LHCN-M2 (cell line): Measurements from ENCODE around the gene NCAM2. TPM values are rescaled to one million over a fixed set of nuclear protein-coding genes. Genes with fewer than 3 reads are reported as not detected.

Experiments
- DNase-seq: peaks from one replicate; pipeline ENCODE4 v3.0.0-alpha.2; 2012; ENCODE audit warnings: low read depth
- total RNA-seq: library from RNA; depleted of rRNA; stranded (reverse); fragments of >200 nt; gene quantifications from 2 replicates; pipeline ENCODE4 v1.2.3, GENCODE V29; 2014

Gene NCAM2
- total RNA-seq, 1 experiment from 2014 or later = 0.40 TPM

DNA sequence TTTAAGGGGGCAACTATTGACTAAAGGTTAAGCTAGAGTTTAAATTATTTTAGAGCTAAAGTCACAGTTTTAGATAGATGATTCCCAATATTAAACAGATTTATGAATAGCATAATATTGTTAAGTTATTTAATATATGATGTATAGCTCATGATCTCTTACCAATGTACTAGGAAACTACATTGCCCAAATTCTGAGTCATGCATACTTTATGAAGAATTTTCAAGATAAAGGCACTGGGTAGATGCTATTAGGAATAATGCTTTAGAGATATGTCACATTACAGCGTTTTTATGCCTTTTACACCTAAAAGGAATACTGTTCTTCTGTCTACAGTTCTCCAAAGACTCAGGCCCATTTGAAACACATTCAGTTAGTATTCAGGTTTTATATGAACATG is 215.1 kb downstream of the NCAM2 start:
- no peak for DNase-seq

DNA sequence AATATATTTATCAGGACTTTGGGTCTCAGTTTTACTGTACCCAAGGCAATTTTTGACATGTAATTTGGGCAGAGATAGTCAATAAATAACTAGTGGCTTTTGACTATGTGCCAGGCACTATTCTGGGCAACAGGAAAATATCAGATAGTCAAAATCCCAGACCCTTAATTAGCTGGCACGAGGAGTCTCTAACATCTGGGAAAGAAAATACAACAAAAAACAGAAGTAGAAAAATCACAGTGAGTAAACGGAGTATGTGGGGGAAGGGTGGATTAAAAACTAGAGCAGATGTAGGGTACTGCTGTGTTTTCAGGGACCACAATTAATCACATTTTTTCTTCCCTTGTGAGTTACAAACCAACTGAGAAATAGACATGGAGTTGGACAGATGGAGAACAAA is 217.8 kb downstream of the NCAM2 start:
- DNase-seq = no peak

DNA sequence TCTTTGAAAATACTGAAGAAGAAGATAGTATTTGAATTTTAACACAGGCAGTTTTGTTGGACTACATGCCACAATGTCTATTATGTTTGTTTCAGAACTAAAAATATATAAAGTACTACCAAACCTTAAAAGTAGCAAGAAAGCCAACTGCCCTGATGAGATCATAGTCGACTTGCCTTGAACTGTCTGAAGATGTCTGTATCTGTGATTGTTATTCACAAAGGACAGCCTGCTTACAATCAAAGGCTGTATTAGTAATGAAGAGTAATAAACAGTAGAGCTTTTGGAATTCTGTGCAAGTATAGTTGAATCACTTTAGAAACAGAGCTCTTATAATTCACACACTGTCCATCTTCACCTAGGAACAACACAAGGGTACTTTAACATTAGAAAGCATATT is 228.3 kb downstream of the NCAM2 start:
- DNase-seq = no peak

DNA sequence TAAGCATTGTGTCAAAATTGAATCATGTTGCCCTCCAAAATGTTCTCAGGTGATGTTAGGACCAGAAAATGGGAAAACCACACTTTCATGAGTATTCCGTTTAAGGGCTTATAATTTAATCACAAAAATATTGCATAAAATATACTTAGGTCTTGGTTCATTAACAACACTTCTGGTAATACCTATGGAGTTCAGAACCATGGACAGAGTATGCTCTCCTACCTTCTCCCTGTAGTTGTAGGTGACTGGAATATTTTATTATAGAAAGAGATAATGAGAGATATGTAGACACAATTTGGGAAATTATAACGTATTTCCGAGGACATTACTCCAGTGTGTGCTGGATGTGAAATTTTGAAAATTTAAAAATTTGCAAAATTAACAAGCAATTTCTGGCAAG is 232.5 kb downstream of the NCAM2 start:
- peak; percentile 11 for DNase-seq

DNA sequence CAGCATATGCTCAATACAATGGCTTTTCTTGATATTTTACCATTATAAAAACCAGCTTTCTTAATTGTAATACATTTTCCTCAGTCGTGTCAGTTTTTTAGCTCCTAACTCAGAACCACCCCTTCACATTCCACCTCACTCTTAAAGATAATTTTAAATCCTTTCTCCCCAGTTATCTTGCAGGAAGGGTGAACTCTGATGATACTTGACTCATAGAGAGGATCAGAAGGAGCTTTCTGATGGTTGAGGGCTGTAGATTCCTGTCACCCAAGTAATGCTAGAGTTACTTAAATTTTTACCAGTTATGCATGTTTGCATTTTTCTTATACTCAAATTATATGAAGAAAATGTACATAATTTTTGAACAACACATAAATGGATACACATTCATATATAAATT is 233.7 kb downstream of the NCAM2 start:
- DNase-seq = no peak

DNA sequence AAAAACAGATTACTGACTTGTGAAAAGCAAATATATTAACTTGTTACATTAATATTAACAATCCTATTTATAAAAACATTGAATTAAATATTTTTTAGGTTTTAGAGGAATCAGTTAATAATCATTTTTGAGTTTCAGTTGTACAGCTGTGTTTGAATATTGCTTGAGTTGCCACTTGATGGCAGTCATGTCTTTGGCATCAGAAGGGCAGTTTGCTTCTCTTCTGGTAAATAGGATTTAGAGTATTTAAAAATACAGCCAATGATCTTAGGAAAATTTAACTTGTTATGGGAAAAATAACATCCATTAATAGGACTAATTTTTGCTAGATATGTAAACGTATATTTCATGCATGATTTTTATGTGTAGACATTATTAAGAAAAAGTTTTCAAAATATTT is 234.1 kb downstream of the NCAM2 start:
- DNase-seq = peak; percentile 49

DNA sequence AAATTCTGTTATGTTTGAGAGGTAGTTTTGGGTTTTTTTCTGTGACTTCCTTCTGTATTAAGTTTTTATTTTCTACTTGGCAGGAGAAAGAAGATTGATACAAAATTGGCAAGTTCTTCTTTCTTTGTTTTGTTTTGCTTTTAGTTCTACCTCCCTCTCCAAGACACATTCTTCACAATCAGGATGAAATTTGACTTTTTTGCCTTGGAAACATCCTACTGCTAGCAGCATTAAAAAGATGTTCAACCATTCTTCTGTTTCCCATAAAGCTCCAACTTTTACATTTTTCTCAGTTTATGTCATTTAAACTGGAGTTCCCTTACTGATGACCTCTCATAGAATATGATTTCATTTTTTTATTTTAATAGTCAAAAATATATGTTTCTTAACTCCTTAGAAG is 234.8 kb downstream of the NCAM2 start:
- DNase-seq = no peak

DNA sequence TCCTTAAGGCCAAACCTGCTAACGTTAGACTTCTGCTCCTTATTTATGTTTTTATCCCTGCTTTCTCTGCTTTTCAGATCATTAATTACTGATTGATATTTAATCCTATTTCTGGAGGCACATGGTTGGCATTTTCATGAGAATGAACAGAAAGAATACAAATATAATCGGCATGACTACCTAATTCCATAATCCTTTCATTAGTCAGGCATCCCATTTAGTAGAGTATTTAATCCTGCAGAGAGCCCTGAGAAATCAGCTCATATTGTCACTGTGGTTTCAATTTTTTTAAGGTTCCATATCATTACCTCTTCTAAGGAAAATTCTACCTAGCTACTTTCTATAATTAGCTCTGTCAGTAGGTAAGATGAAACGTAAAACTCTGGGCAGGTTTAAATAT is 238.8 kb downstream of the NCAM2 start:
- DNase-seq = no peak

DNA sequence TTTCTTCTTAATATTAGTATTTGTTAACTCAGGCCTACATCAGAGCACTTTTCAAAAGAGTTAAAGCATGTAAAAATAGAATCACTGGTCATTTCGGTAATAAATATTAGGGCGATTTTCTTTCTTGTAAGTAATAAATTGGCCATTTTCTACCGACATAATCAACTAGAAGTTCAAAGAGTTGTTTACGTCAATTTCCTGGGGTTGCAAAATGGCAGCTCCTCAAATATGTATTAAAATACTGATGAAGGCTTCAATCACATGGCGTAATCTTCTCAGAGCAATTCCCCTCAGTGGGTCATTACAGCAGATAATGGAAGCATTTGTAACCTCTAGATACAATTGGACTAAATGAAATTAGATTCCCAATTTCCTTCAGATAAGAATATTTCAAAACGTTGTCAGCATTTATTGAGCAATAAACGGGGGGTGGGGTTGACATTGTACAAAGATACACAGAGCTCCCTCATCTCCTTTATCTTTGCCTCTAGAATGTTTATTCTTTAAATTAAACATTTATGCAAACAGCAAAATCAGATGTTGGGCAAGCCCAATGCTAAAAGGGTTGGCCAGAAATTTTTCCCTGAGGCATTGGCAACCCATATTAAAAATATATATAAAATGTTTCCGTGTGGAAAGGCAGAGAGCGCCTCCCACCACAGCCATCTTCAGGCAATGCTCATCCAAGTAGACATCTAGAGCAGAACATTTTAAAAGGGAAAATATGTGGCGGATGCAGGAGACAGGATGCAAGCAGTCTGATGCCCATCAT is 240.6 kb downstream of the NCAM2 start:
- no peak for DNase-seq

DNA sequence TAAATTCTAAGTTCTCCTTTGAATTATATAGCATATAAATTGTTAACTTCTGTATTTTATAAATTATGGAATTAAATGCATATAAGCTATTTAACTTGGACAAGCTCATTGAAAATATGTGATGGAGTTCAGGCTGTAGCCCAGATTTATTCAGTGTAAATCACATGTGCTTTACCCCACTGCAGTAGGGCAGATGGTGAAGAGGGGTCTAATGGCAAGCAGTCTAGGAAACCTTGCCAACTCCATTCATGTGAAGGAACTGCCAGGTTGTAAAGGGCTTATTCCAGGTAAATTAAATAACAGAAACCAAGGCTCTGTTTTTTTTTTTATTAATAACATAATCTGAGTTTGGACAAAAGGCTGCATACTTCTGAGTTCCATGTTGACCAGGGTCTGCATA is 243.2 kb downstream of the NCAM2 start:
- DNase-seq = no peak

DNA sequence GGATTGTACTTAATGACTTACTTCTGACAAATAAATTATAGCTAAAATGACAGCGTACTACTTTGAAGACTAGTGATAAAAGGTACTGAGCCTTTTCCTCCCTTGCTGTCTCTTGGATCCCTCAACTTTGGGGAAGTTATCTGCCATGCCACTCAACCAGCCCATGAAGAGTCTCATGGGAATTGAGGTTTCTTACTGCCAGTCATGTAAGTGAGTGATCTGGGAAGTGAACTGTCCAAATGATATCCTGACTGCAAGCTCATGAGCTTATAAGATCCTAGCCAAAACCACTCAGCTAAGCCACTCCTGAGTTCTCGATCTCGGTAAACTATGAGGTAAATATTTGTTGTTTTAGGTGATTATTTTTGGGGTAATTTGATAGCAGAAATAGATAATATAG is 247.8 kb downstream of the NCAM2 start:
- peak; percentile 5 for DNase-seq

DNA sequence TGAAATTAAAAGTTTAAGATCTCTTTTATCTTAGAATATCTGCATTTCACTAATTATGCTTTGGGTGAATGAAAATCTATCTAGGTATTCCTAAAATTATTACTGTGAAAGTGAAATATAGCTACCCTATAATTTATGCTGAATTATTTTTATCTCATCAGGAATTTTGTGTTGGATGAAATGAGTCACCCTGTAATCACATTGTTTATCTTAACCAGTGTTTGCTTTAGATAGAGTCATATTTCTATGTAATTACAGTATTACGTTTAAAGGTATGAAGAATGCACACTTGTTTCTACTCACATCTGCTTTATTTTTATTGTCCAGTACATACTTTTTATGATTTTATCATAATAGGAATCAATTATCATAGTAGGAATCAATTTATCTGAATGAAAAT is 249.2 kb downstream of the NCAM2 start:
- peak; percentile 10 for DNase-seq

DNA sequence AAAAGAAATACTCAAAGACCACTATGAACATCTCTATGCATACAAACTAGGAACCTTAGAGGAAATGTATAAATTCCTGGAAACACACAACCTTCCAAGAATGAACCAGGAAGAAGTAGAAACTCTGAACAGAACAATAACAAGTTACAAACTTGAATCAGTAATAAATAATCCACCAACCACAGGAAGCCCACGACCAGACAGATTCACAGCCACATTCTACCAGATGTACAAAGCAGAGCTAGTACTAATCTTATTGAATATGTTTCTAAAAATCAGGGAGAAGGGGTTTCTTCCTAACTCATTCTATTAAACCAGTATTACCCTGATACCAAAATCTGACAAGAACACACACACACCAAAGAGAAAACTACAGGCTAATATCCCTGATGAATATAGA is 263.8 kb downstream of the NCAM2 start:
- no peak for DNase-seq

DNA sequence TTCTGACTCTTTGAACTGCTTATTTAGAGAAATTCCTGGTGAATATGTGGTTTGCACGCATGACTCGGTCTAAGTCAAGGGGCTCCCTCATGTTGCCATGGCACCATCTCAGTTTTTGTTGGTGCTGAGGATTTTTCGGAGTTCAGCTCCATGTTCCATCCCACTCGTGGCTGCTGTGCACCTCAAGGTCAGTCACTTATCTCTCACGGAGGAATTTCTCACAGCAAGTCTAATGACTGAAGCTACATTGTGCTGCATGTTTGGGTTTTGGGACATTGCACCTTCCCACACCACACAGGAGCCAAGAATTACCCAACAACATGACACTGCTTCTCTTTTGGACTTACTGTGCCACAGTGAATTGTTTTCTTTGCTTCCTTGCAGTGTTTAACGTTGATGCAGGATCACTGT is 269.9 kb downstream of the NCAM2 start:
- DNase-seq = peak; percentile 12

DNA sequence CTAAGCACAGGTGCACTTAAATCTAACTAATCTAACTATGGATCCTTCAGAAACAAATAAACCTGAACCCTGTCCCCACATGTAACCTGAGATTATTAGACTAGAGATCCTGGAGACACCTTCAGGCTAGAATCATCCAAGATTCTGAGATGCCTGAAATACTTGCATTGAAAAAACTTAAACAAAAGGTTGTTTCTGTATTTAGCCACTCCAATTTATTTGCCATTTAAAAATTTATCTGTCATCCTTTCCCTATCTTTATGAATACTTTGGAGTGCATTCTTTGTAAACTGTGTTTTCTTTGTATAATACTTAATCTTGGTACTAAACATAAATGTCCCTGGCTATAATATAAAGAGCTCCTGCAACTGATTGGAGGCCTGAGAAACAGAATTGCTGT is 270.7 kb downstream of the NCAM2 start:
- no peak for DNase-seq

DNA sequence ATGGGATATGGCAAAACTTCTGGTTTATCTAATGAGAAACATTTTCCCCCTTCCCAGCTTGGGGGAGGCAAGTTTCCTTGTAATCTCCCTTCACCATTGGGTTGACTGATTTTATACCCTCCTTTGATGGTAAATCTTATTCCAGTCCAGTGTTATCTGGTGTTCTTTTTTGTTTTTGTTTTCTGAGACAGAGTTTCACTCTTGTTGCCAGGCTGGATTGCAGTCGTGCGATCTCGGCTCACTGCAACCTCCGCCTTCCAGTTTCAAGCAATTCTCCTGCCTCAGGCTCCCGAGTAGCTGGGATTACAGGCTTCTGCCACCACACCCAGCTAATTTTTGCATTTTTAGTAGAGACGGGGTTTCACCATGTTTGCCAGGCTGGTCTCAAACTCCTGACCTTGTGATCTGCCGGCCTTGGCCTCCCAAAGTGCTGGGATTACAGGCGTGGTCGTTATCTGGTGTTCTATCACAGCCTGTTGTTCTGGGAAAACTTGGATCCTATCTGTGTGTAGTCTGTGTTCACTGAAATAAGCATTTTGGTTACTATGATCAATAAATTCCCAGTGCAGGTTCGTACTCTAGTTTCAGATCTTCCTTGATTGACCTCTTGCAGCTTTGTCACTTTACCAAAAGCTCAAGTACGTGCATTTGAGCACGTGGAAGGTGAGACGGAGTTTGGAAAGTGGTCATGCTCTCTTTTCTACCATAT is 281.1 kb downstream of the NCAM2 start:
- DNase-seq = no peak

DNA sequence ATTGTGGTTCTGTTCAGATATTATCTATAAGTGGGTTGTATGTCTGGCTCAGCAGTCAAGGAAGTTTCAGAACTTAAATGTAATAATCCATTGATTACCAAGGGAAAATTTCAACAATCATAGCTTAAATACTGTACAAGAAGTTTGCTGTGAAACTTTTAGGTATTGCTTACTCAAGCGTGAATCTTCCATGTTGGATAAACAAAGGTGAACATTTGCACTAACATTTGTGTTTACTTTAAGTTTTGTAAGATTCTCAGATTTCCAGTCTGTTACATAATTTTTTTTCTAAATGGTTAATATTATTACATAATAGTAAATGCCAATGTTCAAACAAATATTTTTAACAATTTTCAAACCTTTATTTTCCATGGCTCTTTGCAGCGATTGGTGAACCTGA is 285.6 kb downstream of the NCAM2 start:
- no peak for DNase-seq

DNA sequence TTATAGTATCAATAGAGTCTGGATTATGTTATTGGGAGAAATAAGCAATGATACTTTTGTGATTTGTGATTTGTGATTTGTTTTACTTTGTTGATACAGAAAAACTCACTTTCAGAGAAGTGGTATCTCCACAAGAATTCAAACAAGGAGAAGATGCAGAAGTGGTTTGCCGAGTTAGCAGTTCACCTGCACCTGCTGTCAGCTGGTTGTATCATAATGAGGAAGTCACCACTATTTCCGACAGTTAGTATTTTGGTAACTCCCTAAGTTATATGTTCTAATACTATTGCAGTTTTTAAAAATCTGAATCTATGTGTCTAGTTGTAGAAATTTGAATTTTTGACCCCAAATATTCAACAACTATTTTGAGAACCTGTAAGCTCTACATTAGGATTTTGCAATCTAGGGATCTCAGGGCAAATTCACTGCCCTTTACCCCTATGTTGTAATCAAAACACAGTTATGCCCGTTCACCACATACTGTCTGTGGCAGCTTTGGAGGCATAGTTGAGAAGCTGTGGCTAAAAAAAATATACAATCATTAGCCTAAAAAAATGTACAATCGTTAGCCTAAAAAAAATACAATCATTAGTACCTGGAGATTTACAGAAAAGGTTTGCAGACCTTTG is 288.1 kb downstream of the NCAM2 start:
- DNase-seq = no peak

DNA sequence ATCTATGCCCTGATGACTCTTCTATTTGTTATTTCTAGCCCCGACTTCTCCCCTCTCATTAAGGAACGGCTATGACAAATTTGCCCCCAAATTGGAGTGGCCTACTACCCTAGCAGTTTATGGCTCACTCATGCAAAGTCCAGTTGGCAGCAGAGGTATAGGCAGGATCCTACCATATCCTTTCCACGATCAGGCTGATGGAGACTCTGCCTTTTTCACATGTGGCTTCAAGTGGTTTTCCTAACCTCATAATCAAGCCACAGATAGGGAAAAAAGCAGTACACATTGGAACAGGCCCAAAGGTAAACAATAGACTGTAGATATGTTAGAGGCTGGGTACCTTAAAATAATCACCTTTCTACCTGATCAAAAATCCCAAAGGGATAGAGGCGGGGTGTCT is 292.5 kb downstream of the NCAM2 start:
- no peak for DNase-seq

DNA sequence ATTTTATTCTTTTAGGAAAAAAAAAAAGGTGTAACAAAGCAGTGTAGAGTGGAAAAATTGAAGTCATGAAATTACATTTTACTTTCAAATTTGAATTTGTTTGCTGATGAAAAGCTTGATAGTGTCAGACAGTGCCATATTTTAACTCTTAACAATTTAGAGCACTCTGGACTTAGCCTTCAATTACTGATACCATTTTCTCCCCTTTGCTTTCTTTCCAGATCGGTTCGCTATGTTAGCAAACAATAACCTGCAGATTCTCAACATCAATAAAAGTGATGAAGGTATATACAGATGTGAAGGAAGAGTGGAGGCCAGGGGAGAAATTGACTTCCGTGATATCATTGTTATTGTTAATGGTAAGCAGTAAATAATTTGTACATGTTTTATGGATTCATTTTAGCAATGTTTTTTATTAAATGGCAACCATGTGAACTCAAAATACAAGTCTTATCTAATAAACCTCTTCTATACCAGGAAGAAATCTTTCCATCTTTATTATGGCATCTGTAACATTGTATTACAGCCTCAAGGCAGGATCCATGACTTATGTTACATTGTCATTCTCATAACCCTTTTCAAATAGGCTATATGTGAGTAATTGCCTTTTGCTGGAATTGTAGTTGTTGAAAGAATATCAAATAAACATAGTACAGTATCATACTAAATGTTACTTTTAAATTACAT is 293.8 kb downstream of the NCAM2 start:
- DNase-seq = no peak

DNA sequence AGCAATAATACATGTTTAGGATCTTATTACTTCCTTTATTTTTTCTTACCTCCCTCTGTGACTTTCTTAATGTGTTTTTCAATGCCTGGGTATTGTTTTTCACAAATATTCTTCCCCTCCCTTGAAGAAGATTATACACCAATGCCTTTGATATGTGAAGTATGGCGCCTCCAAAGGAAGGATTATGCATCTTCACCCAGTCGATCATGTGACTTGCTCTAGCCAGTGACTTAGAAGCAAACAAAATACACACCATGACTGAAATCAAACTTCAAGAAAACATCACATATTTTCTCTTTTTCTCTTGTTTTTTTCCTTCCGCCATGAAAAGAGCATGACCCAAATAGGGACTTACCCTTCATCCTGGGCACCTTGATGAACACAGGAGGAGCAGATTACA is 297.1 kb downstream of the NCAM2 start:
- no peak for DNase-seq

DNA sequence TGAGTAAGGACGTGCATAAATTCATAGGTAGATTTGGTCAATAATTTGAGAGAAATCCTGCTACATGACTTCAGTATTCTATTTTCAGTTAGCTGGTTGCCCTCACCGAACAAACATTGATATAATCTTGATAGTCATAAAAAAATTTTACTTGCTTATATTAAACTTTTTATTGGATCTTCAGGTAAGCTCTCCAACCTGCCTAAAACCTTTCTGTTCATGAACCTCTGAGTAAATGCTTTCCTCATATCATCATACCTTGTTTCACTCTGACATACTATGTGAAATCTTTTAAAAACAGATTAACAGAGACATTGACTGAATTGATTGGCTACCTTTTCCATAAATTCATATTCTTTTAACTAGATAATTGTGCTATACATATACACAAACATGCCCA is 299.0 kb downstream of the NCAM2 start:
- no peak for DNase-seq
